GM12878 (cell line): ENCODE data around the gene COX6B2. TPM values are rescaled to one million over a fixed set of nuclear protein-coding genes. Genes with fewer than 3 reads are reported as not detected.

ENCODE experiments used
- ATAC-seq: fragments of 200-7000 bp; cut with Tn5 transposase; 3 replicates; pipeline ENCODE4 v1.9.1; 2020; ENCODE audit warnings: mild to moderate bottlenecking, moderate library complexity
- BruUV-seq: library from RNA; stranded (reverse); fragments of 400-500 nt; replicated peaks from 2 replicates; lab custom pipeline; 2021; lab: Mats Ljungman, UMichigan
- CTCF ChIA-PET: fragments of 300-600 bp; sonication (Branson Sonifier 250); formaldehyde crosslinking; extraction: SDS; loops from one replicate; lab custom pipeline; 2021; ENCODE audit warnings: inconsistent platforms; lab: Yijun Ruan, JAX
- POLR2A ChIA-PET: fragments of 350-600 bp; formaldehyde crosslinking; extraction: SDS; loops from one replicate; lab custom pipeline; 2021; ENCODE audit warnings: inconsistent platforms; lab: Charles Lee
- RAD21 ChIA-PET: fragments of 300-600 bp; sonication (Branson Sonifier 250); formaldehyde crosslinking; loops from one replicate; lab custom pipeline; 2023; ENCODE audit warnings: antibody characterized with exemption; ENCODE audit not compliant: unreplicated experiment; lab: Charles Lee
- SMC1A ChIA-PET: fragments of 300-600 bp; sonication (Branson Sonifier 250); formaldehyde crosslinking; loops from one replicate; lab custom pipeline; 2023; ENCODE audit not compliant: unreplicated experiment, uncharacterized antibody; lab: Charles Lee
- DNase-seq: peaks from one replicate; pipeline ENCODE4 v3.0.0-alpha.2; 2011; ENCODE audit warnings: low read depth, low spot score
- FAIRE-seq: peaks from 3 replicates; lab custom pipeline; 2011; peaks lifted over from hg19 to GRCh38; lab: Jason Lieb, UNC
- H2AFZ ChIP-seq: 2 replicates; pipeline ENCODE4 v1.6.0; 2011; ENCODE audit warnings: low read depth, low read length, control low read depth; ENCODE audit not compliant: control insufficient read depth
- H3K27ac ChIP-seq: 2 replicates; pipeline ENCODE4 v1.5.1; 2011; ENCODE audit warnings: control low read depth; ENCODE audit not compliant: control insufficient read depth, insufficient read depth
- H3K27me3 ChIP-seq, 2 experiments: replicated peaks in 1 of 2; 2 replicates each; pipeline versions ENCODE4 v1.6.0 to v1.6.1; 2011; ENCODE audit warnings: low read length in 1 of 2; ENCODE audit not compliant: control insufficient read depth in 2 of 2, insufficient read depth in 2 of 2
- H3K36me3 ChIP-seq, 2 experiments: 2 replicates each; pipeline ENCODE4 v1.5.1; 2011; ENCODE audit warnings: low read length in 1 of 2; ENCODE audit not compliant: control insufficient read depth in 2 of 2, insufficient read depth in 2 of 2
- H3K4me1 ChIP-seq: 2 replicates; pipeline ENCODE4 v1.6.1; 2011; ENCODE audit warnings: mild to moderate bottlenecking, low read length, moderate library complexity, mixed read lengths; ENCODE audit not compliant: control insufficient read depth, insufficient read depth
- H3K4me2 ChIP-seq: 2 replicates; pipeline ENCODE4 v1.6.0; 2011; ENCODE audit warnings: control low read depth; ENCODE audit not compliant: control insufficient read depth, insufficient read depth
- H3K4me3 ChIP-seq: fragments of 200-600 bp; sonication (generic); 2 replicates; pipeline ENCODE4 v1.5.1; 2016
- H3K79me2 ChIP-seq: 2 replicates; pipeline ENCODE4 v1.6.0; 2011; ENCODE audit warnings: low read length; ENCODE audit not compliant: control insufficient read depth, insufficient read depth
- H3K9ac ChIP-seq: 2 replicates; pipeline ENCODE4 v1.8.0; 2011; ENCODE audit warnings: low read length, control low read depth, mixed read lengths; ENCODE audit not compliant: control insufficient read depth, insufficient read depth
- H3K9me3 ChIP-seq: replicated peaks from 3 replicates; pipeline ENCODE4 v1.5.1; 2011; ENCODE audit warnings: mild to moderate bottlenecking, low read length; ENCODE audit not compliant: control insufficient read depth, insufficient read depth
- H4K20me1 ChIP-seq: 2 replicates; pipeline ENCODE4 v1.6.0; 2011; ENCODE audit not compliant: control insufficient read depth, insufficient read depth
- EZH2 ChIP-seq: IDR thresholded peaks from 2 replicates; pipeline ENCODE4 v1.6.1; 2012; ENCODE audit warnings: low read depth, mild to moderate bottlenecking, control low read depth, inconsistent platforms, low read length, borderline replicate concordance; ENCODE audit not compliant: control insufficient read depth
- FOS ChIP-seq: IDR thresholded peaks from 3 replicates; pipeline ENCODE4 v1.6.1; 2011; ENCODE audit warnings: borderline replicate concordance; ENCODE audit not compliant: insufficient read length; ENCODE audit errors: extremely low read depth
- IKZF1 ChIP-seq: fragments of 450-650 bp; conservative IDR thresholded peaks from 2 replicates; pipeline ENCODE4 v1.6.1; 2017; ENCODE audit warnings: antibody characterized with exemption, mild to moderate bottlenecking
- RELA ChIP-seq: fragments of 450-650 bp; IDR thresholded peaks from 2 replicates; pipeline ENCODE4 v1.8.0; 2014; ENCODE audit warnings: borderline replicate concordance; ENCODE audit not compliant: partially characterized antibody
- YBX1 ChIP-seq: fragments of 450-650 bp; IDR thresholded peaks from 2 replicates; pipeline ENCODE4 v1.6.1; 2016; ENCODE audit warnings: antibody characterized with exemption
- ZNF622 ChIP-seq: fragments of 450-650 bp; IDR thresholded peaks from 2 replicates; pipeline ENCODE4 v1.6.1; 2017; ENCODE audit warnings: mild to moderate bottlenecking, inconsistent platforms
- ZSCAN29 ChIP-seq: fragments of 450-650 bp; IDR thresholded peaks from 2 replicates; pipeline ENCODE4 v1.6.1; 2017; ENCODE audit warnings: mild to moderate bottlenecking, moderate library complexity
- WGBS: methylation state at CpG from one replicate; pipeline ENCODE4 v1.1.6; 2016; ENCODE audit warnings: low lambda C conversion rate; ENCODE audit not compliant: insufficient replicate concordance, insufficient coverage; ENCODE audit errors: missing lambda C conversion rate; 5-methylcytosine and 5-hydroxymethylcytosine counted together
- in situ Hi-C: fragments of 300-500 bp; cut with MboI; formaldehyde crosslinking; loops from 9 replicates; pipeline ENCODE4 v1.14.3; 2018; ENCODE audit warnings: mixed read lengths
- intact Hi-C: fragments of 100-400 bp; cut with micrococcal nuclease; formaldehyde crosslinking; loops from one replicate; pipeline ENCODE4 v1.14.2; 2022; ENCODE audit not compliant: unreplicated experiment
- polyA plus RNA-seq, 11 experiments: library from polyadenylated mRNA; depleted of rRNA in 4 of 11; unstranded in 6 of 11; stranded (reverse) in 5 of 11; fragments of >200 nt; fragmentation: Nextera tagmentation in 4 of 11; fragmentation: Illumina TruSeq in 1 of 11; extraction: Ambion mirVana in 4 of 11; extraction: Trizol in 1 of 11; gene quantifications; 1 replicate in 1 of 11; 2 replicates in 10 of 11; pipeline versions ENCODE4 v1.2.1 to v1.2.3, GENCODE V29; 2011 to 2016; ENCODE audit warnings: inconsistent platforms in 2 of 11, missing spikeins in 2 of 11, low read depth in 1 of 11
- total RNA-seq, 4 experiments: library from RNA; depleted of rRNA in 3 of 4; stranded (reverse); fragments of >200 nt in 3 of 4; fragmentation: Illumina TruSeq in 1 of 4; extraction: Trizol in 1 of 4; gene quantifications; 2 replicates each; pipeline versions ENCODE4 v1.2.1 to v1.2.3, GENCODE V29; 2013 to 2021

COX6B2 gene
- total and polyA plus RNA-seq, 10 of the 15 experiments (the other 5 are each of a cell fraction or from before 2014, with no cell fraction given): 0.05 to 0.08 (median 0.07) TPM; not detected in 6

DNA sequence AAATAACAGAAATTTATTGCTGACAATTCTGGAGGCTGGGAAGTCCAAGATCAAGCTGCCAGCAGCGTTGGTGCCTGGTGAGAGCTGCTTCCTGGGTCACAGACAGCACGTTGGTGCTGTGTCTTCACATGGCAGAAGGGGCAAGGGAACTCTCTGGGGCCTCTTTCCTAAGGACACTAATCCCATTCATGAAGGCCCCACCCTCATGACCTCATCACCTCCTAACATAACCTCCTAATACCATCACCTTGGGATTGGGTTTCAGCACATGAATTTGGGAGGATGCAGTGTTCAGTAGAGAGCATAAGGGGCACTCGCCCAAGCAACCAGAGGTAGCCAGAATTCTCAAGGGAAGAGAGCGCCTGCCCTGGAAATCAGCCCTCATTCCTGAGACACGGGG lies 45.1 kb downstream of the COX6B2 start:
- H3K9me3 ChIP-seq: no peaks in the 10 kb centered on the region
- H3K27ac ChIP-seq: no peak overlapping the region
- ChIA-PET POLR2A (no interaction called here), SMC1A (no interaction called here), RAD21 (no interaction called here)
- no peaks in the 10 kb centered on the region for H3K27me3 ChIP-seq
- H3K36me3 ChIP-seq: no peaks in the 10 kb centered on the region
- no peak overlapping the region for H3K4me2 ChIP-seq
- no peak overlapping the region for H2AFZ ChIP-seq
- BruUV-seq: no TSS peak
- no peaks in the 10 kb centered on the region; the same call in 1 of the 2 replicates for H4K20me1 ChIP-seq
- 41% methylated on average over 5 of the region's 5 CpGs for WGBS
- H3K4me1 ChIP-seq: no peaks in the 10 kb centered on the region
- ATAC-seq (no peak), FAIRE-seq (no peak), DNase-seq (no peak)
- H3K4me3 ChIP-seq: no peak overlapping the region
- TF ChIP-seq IKZF1: no peak
- no peak for TF ChIP-seq RELA
- TF ChIP-seq FOS: no peak
- no peak for TF ChIP-seq ZNF622
- TF ChIP-seq EZH2: no peak
- TF ChIP-seq ZSCAN29: no peak
- TF ChIP-seq, all 136 proteins: peak for 0
- Histone ChIP-seq H3K79me2 (no peaks in the 10 kb centered on the region), H3K9ac (no peak overlapping the region)
- intact Hi-C loops: no loop called here
- in situ Hi-C loops: no loop called here
- CTCF ChIA-PET: no interaction called here

DNA sequence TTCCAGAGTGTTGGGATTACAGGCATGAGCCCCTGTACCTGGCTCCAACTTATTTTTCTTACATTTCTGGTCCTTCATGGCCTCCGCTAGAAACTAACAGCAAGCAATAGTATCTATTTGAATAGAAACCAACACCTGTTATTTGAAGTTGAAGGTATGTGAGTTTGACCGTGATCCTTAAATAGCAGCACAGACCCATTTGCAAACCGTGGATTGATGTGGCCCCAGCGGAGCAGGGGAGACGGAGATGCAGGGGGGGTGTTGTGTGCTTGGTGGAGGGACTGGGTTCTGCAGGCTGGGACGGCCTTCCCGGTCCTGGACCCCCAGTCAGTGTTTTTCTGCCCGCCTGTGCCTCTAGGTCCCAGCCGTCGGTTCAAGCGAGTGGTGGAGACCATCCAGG lies 46.2 kb downstream of the COX6B2 start:
- TF ChIP-seq YBX1: no peak
- TF ChIP-seq, all 136 proteins: peak for 0
- WGBS: 31% methylated on average over 11 of the region's 11 CpGs
- SMC1A ChIA-PET: no interaction called here
- FAIRE-seq: no peak
- Histone ChIP-seq H3K36me3 (no peaks in the 10 kb centered on the region), H3K27ac (no peak overlapping the region), H3K4me3 (no peak overlapping the region), H3K79me2 (no peaks in the 10 kb centered on the region), H3K4me2 (no peak overlapping the region), H2AFZ (no peak overlapping the region), H4K20me1 (no peaks in the 10 kb centered on the region; the same call in 1 of the 2 replicates), H3K27me3 (no peaks in the 10 kb centered on the region), H3K9me3 (no peaks in the 10 kb centered on the region), H3K9ac (no peak overlapping the region), H3K4me1 (no peaks in the 10 kb centered on the region)
- no peak for ATAC-seq
- in situ Hi-C loops: no loop called here
- POLR2A ChIA-PET: interaction anchor here (0.6 kb wide), 1 partner anchor 50 kb away, joined by 3 read pairs; no protein-coding TSS in a partner anchor
- DNase-seq: no peak
- CTCF ChIA-PET: interaction anchor here (0.6 kb wide), 1 partner anchor 831 kb away, joined by 3 read pairs; no protein-coding TSS in a partner anchor
- RAD21 ChIA-PET: no interaction called here
- intact Hi-C loops: no loop called here
- no TSS peak for BruUV-seq
